ENCODE data around the gene HNRNPU. TPM values are rescaled to one million over a fixed set of nuclear protein-coding genes. Genes with fewer than 3 reads are reported as not detected.

The HNRNPU gene
- polyA plus RNA-seq, 1 donor from 2014 or later = 346 TPM

DNA sequence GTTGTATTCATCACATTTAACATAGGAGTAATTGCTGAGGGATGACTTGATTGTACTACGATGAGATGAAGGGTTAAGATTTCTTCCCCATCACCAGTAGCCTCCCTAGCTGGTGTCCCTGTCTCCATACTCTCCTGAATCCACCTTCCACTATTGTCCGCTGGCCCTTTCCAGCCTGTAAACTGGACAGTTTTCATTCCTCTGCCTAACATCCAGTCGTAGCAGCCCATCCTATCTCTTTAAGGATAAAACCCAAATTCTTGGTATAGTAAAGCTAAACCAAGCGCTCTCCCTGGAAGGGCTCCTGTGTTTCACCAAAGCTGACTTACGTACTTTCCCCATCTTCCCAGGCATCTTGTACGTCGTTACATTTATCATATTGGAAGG lies 28.2 kb downstream of the HNRNPU start:
- Histone ChIP-seq H3F3A (ENCODE audit: insufficient read depth, low read length, poor library complexity, severe bottlenecking) (peaks cover 5% of the 10 kb centered on the region), H2AFZ (ENCODE audit: low read depth, low read length) (peak overlapping the region; percentile 43), H3K9ac (ENCODE audit: low read length) (peak overlapping the region; percentile 98), H3K9me2 (ENCODE audit: insufficient read depth, low read length) (no peaks in the 10 kb centered on the region), H4K20me1 (ENCODE audit: insufficient read depth) (no peaks in the 10 kb centered on the region), H3K79me2 (replicated peaks; ENCODE audit: insufficient read depth, low read length) (peaks cover 47% of the 10 kb centered on the region), H3K4me2 (ENCODE audit: low read length) (peak overlapping the region; percentile 86), H3K4me3 (ENCODE audit: low read length) (peak overlapping the region; percentile 79), H3K27ac (ENCODE audit: low read length) (peak overlapping the region; percentile 95), H3K27me3 (ENCODE audit: insufficient read depth, low read depth, low read length) (no peaks in the 10 kb centered on the region), H3K36me3 (ENCODE audit: insufficient read depth, low read length) (no peaks in the 10 kb centered on the region), H3K9me3 (ENCODE audit: low read length) (no peaks in the 10 kb centered on the region)
- no peak for TF ChIP-seq EZH2 (IDR thresholded peaks at IDR 0.05; ENCODE audit: borderline replicate concordance, insufficient read depth, low read length, poor library complexity, severe bottlenecking)
- TF ChIP-seq, protein P1, sequence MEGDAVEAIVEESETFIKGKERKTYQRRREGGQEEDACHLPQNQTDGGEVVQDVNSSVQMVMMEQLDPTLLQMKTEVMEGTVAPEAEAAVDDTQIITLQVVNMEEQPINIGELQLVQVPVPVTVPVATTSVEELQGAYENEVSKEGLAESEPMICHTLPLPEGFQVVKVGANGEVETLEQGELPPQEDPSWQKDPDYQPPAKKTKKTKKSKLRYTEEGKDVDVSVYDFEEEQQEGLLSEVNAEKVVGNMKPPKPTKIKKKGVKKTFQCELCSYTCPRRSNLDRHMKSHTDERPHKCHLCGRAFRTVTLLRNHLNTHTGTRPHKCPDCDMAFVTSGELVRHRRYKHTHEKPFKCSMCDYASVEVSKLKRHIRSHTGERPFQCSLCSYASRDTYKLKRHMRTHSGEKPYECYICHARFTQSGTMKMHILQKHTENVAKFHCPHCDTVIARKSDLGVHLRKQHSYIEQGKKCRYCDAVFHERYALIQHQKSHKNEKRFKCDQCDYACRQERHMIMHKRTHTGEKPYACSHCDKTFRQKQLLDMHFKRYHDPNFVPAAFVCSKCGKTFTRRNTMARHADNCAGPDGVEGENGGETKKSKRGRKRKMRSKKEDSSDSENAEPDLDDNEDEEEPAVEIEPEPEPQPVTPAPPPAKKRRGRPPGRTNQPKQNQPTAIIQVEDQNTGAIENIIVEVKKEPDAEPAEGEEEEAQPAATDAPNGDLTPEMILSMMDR (IDR thresholded peaks at IDR 0.05; ENCODE audit: poor library complexity, severe bottlenecking) = no peak
- TF ChIP-seq SMC3 (conservative IDR thresholded peaks at IDR 0.05; ENCODE audit: poor library complexity) = peak; percentile 17
- no peak for TF ChIP-seq POLR2AphosphoS5 (IDR thresholded peaks at IDR 0.05)
- no peak for TF ChIP-seq TAF1 (IDR thresholded peaks at IDR 0.05; ENCODE audit: low read depth)
- TF ChIP-seq, protein P2, sequence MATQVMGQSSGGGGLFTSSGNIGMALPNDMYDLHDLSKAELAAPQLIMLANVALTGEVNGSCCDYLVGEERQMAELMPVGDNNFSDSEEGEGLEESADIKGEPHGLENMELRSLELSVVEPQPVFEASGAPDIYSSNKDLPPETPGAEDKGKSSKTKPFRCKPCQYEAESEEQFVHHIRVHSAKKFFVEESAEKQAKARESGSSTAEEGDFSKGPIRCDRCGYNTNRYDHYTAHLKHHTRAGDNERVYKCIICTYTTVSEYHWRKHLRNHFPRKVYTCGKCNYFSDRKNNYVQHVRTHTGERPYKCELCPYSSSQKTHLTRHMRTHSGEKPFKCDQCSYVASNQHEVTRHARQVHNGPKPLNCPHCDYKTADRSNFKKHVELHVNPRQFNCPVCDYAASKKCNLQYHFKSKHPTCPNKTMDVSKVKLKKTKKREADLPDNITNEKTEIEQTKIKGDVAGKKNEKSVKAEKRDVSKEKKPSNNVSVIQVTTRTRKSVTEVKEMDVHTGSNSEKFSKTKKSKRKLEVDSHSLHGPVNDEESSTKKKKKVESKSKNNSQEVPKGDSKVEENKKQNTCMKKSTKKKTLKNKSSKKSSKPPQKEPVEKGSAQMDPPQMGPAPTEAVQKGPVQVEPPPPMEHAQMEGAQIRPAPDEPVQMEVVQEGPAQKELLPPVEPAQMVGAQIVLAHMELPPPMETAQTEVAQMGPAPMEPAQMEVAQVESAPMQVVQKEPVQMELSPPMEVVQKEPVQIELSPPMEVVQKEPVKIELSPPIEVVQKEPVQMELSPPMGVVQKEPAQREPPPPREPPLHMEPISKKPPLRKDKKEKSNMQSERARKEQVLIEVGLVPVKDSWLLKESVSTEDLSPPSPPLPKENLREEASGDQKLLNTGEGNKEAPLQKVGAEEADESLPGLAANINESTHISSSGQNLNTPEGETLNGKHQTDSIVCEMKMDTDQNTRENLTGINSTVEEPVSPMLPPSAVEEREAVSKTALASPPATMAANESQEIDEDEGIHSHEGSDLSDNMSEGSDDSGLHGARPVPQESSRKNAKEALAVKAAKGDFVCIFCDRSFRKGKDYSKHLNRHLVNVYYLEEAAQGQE (IDR thresholded peaks at IDR 0.05; ENCODE audit: borderline replicate concordance) = no peak

DNA sequence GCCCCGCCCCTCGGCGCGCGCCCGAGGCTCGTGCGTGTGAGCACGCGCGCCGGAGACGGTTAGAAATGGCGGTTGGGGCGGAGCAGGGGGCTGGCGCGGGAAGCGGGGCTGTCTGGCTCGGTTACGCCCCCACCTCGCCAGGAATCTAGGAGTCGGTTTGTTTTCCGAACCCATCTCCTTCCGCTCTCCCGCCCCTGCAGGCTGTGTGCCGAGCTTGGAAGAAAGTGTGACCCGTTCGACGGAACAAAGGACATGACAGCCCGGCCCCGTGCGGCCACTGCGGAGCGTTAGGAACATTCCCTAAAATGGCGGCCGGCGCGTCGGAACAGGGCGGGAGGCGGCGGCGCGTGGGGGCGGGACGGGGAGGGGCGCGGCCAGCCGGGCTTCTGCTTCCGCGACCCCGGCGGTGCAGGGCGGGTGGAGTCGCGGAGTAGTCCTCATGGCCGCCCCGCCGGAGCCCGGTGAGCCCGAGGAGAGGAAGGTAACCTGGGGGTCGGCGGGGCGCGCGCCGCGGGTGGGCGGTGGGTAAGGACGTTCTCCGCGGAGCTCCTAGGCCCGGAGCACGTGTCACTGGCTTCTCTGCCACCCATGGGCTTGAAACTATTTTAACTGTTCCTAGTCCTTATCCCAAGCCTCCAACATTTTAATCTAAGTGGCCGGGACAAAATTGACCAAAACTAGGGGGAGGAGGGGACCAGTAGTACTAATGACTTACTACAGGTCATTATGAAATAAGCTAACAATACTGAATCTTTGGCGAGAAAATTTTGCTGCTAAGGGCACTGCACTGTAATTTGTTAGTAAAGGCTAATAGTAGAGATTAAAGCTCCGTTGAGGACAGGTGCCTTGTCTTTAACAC lies 28.8 kb downstream of the HNRNPU start, which contains the start of gene COX20:
Gene COX20, plus strand, starts transcription at position 383 of the 859 bp plus-strand sequence. Its CDS starts 57 bp downstream, at position 440.
- Histone ChIP-seq H2AFZ (ENCODE audit: low read depth, low read length) (peak within 1 kb of the TSS; percentile 63), H3K4me3 (ENCODE audit: low read length) (peak within 1 kb of the TSS; percentile 79)

More for the DNA sequence above, 28.8 kb downstream of the HNRNPU start, which contains the start of gene COX20:
- H4K20me1 ChIP-seq (ENCODE audit: insufficient read depth) = no peaks in the 10 kb centered on the region
- peaks cover 46% of the 10 kb centered on the region for H3K79me2 ChIP-seq (replicated peaks; ENCODE audit: insufficient read depth, low read length)
- H3K4me2 ChIP-seq (ENCODE audit: low read length) = peak within 1 kb of the TSS; percentile 86
- peak; percentile 26 for TF ChIP-seq RAD21 (conservative IDR thresholded peaks at IDR 0.05)
- TF ChIP-seq, protein P1 (IDR thresholded peaks at IDR 0.05; ENCODE audit: poor library complexity, severe bottlenecking) = no peak
- TF ChIP-seq TAF1 (IDR thresholded peaks at IDR 0.05; ENCODE audit: low read depth) = peak; percentile 89
- TF ChIP-seq POLR2AphosphoS5 (IDR thresholded peaks at IDR 0.05) = peak; percentile 65
- peak; percentile 64 for TF ChIP-seq EP300 (conservative IDR thresholded peaks at IDR 0.05; ENCODE audit: poor library complexity, severe bottlenecking)
- TF ChIP-seq MXI1 (conservative IDR thresholded peaks at IDR 0.05; ENCODE audit: poor library complexity, severe bottlenecking) = peak; percentile 93
- TF ChIP-seq, protein P2 (IDR thresholded peaks at IDR 0.05; ENCODE audit: borderline replicate concordance) = peak; percentile 87
- no peak for TF ChIP-seq SMC3 (conservative IDR thresholded peaks at IDR 0.05; ENCODE audit: poor library complexity)
- TF ChIP-seq EZH2 (IDR thresholded peaks at IDR 0.05; ENCODE audit: borderline replicate concordance, insufficient read depth, low read length, poor library complexity, severe bottlenecking) = no peak
- H3K27ac ChIP-seq (ENCODE audit: low read length) = peak within 1 kb of the TSS; percentile 95
- peak within 1 kb of the TSS; percentile 98 for H3K9ac ChIP-seq (ENCODE audit: low read length)
- no peaks in the 10 kb centered on the region for H3K9me3 ChIP-seq (ENCODE audit: low read length)
- peaks cover 5% of the 10 kb centered on the region for H3F3A ChIP-seq (ENCODE audit: insufficient read depth, low read length, poor library complexity, severe bottlenecking)
- H3K27me3 ChIP-seq (ENCODE audit: insufficient read depth, low read depth, low read length) = no peaks in the 10 kb centered on the region
- H3K36me3 ChIP-seq (ENCODE audit: insufficient read depth, low read length) = no peaks in the 10 kb centered on the region
- H3K9me2 ChIP-seq (ENCODE audit: insufficient read depth, low read length) = no peaks in the 10 kb centered on the region

Measured in neural cell (in vitro differentiated cells).